HG02798 (cell line): ENCODE results near the gene TRIO.
"Not testable (repeated sequence)": the region's sequence is repeated elsewhere in the genome, so short reads cannot be mapped to it uniquely, and the experiment has no call there.

Experiments used
- ATAC-seq: cut with Tn5 transposase; IDR thresholded peaks from one replicate; pipeline ENCODE4 v1.9.1; 2021; ENCODE audit warnings: mild to moderate bottlenecking; ENCODE audit not compliant: unreplicated experiment, poor library complexity

Gene TRIO

DNA sequence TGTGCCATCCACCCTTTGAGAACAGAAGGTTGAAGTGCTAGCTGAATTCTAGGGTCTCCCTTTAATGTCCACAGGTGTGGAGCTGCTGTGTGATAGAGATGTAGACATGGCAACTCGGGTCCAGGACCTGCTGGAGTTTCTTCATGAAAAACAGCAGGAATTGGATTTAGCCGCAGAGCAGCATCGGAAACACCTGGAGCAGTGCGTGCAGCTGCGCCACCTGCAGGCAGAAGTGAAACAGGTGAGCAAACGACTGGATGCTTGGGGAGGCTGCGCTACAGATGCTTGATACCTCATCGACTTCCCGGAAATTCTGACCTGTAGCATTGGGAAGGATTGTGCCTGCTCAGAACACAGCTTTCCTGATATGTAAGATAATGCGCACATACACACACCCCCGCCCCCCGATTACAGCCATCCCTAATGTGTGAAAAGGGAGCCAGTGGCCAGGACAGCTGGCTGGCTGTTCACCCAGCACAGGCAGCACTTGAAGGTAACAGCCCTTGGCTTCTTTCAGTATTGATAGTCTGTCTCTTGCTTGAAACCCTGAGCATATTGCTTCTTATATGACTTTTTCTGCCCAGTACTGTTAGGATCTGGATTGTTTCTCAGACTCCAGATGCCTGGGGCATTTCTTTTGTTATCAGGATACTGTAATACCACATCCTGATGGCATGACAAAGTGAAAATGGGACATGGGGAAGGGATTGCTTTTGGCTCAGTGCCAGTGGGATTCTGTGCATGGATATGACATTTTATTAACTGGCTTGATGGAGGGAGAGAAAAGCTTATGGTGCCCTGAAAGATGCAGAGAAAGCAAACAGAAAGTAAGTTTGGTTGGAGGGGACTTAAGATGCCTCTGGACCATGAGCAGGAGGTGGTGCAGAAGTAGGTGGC lies 221.7 kb downstream of the TRIO start:
- ATAC-seq, result no peak

DNA sequence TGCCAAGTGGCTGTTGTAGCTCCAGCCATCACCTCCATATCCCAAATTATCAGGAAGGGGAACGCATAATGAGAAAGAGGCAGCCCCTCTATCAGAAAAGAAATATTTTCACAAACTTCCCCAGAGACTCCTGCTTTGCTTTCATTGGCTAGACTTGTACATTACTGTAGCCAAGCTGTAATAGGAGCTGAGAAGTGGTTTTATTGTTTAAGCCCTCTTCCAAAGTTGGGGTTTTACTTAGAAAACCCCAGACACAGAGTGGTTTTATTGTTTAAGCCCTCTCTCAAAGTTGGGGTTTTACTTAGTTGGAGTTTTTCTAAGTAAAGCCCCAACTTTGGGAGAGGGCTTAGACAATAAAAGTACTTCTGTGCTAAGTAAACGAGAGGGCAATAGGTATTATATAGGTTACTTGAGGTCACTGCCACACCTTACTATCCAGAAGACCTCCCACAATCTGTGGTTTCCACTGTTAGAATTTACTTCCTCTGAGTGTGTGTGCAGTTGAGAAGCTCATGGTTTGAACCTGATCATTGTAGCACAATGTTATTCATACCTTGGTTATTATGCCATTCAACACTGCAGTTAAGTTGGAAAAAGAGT lies 222.8 kb downstream of the TRIO start:
- no peak for ATAC-seq

DNA sequence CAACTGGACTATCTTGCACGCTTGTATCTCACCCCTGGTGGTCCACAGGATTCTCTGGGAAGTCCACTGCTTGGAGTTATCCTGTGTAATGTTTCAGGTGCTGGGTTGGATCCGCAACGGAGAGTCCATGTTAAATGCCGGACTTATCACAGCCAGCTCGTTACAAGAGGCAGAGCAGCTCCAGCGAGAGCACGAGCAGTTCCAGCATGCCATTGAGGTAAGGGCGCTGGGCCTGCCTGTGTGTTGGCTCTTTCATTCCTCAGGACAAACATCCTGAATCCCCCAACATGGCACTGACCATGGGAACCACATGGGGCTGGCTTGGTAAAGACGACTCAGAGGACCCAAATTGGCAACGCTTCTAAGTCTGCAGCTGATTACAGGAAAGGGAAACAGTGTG lies 223.6 kb downstream of the TRIO start:
- no peak for ATAC-seq

DNA sequence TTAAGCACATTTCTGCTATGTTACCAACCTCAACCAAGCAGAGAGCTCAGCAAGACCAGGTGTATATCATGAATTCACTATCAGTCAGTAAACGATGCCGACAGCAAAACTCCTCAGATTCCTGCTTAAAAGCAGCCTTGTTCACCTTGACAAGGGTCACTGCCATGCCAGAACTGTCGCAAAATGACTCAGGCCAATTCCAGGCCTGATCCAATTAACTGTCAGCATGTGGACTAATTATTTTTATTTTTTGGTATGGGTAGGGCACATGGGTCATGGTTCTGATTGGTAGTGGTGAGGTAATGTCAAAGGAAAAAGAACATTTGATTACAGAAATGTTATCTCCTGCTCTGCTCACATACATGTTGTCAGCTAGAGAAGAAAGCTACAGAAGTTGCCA lies 224.2 kb downstream of the TRIO start:
- no peak for ATAC-seq

DNA sequence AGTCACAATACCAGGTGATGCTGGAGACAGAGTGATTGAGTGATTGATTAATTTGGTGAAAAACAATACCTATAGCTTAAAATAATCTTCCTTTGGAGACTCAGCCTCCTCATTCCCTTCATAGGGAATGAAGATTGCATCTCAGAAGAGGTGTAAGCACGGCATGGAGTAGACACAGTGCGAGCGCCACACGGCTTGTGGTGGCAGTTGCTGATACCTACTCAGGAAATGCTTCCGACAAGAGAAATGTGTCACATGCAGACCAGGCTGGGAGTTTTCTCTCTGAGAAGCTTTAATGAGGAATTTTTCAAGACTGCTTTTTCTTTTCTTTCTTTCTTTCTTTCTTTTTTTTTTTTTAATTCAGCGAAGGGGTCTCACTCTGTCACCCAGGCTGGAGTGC lies 226.6 kb downstream of the TRIO start:
- no peak for ATAC-seq

DNA sequence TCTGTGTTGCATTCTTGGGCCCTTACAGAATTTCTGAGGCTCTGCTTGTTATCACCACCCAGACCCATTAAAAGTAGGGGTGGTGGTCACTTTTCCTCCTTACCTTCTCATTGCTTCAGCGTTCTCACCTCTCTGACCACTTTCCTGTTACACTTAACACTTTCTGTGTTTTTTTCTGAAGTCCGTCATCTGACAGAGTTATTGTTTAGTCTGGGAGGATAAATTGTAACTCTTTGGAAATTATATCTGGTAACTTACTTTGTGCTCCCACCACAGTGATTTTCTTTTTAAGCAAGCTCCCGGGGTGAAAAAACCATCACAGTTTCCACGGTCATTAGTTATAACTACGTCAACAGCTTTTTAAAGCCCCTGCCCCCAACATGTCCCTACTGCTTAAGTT lies 227.2 kb downstream of the TRIO start:
- ATAC-seq, result no peak

DNA sequence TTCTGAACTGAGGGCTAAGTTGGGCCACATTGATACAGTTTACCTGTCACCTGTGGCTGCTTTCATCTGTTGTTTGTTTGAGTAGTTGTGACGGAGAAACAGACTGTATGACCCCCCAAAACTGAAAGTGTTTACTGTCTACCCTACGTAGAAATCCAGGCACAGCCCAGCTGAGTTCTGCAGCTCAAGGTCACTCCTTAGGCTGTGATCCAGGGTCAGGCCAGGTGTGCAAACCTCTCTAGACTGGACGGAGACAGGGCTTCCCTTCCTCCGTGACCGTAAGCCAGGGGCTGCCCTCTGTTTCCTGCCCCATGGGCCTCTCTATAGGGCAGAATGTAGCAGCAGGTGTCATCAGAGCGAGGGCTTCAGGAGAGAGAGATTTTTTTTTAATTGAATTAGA lies 230.5 kb downstream of the TRIO start:
- no peak for ATAC-seq

DNA sequence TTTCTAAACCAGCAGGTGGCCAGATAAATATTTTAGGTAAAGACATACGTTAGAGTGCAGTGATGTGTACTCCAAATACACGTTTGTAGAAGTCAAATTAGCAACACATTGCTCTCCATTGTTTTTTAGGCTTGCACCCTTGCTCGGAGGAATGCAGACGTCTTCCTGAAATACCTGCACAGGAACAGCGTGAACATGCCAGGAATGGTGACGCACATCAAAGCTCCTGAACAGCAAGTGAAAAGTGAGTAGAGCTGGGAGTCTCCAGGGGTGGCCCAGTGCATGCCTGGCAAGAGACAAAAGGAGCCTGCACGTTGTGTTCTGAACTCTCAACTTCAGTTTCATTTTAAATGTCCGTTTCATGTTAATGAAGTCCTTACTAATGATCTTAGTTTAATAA lies 231.0 kb downstream of the TRIO start:
- ATAC-seq, result no peak

DNA sequence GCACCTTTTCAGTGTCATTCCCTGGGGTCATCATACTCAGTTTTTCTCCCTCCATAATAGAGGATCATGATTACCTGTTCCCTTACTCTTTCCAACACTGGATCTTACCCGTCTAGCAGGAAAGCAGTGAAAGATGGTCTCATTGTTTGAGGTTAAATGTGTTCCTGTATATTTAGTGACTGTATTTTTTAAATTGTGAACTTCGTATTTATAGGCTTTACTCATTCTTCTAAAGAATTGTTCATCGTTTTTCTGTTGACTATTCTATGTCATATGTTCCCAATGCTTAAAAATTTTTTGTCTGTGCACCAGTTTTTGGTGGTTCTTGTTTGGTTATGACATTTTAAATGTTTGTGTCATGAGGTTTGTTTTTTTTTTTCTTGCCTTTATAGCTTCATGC lies 233.6 kb downstream of the TRIO start:
- no peak for ATAC-seq

DNA sequence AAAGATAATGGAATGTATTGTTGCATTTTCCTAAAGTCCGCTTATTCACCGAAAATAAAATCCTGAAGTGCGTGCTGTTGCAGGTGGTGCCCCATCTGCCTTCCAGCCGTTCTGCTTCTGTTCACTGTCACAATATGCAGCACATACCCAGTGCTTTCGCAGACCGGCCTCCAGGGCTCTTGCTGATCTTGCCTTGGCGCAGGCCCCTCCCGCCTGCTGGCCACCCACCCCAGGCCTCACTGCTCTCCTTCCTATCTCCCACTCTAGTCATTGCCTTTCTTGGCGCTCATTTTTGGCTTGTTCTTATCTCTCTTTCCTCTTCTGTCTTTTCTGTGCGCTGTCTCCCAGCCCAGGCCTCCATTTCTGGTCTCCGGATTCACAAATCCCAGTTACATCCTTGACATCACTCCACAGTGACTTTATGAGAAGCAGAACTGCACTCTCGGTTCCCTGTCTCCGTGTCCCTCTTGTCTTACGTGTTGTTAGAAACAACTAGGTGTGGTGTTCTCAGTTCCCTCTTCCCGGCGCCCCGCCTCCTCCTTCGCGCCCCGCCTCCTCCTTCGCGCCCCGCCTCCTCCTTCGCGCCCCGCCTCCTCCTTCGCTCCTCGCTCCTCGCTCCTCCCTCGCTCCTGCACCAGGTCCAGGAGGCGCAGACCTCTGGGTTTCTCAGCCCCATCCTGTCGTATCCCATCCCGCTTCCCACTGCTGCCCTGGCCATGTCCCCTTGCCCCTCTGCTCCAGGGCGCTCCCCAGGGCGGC lies 236.8 kb downstream of the TRIO start:
- no peak for ATAC-seq

DNA sequence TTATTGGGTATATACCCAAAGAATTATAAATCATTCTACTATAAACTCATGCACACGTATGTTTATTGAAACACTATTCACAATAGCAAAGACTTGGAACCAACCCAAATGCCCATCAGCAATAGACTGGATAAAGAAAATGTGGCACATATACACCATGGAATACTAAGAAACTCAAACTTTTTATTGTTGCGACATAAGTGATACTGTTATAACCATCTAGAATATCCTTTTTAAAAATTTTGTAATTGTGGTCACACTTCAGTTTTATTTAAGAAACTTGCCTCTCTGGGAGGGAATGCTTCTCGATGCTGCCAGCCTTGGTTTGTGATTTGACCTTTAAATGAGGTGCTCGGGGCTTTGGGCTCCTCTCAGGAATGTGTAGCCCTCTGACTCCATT lies 237.6 kb downstream of the TRIO start:
- no peak for ATAC-seq

DNA sequence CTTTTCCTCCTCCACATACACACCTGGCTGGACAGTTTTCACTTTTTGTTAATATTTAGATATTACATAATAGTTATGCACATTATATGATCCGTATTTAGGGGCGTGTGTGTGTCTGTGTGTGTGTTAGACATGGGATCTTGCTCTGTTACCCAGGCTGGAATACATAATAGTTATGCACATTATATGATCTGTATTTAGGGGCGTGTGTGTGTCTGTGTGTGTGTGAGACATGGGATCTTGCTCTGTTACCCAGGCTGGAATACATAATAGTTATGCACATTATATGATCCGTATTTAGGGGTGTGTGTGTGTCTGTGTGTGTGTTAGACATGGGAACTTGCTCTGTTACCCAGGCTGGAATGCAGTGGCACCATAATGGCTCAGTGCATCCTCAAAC lies 239.5 kb downstream of the TRIO start:
- no peak for ATAC-seq

DNA sequence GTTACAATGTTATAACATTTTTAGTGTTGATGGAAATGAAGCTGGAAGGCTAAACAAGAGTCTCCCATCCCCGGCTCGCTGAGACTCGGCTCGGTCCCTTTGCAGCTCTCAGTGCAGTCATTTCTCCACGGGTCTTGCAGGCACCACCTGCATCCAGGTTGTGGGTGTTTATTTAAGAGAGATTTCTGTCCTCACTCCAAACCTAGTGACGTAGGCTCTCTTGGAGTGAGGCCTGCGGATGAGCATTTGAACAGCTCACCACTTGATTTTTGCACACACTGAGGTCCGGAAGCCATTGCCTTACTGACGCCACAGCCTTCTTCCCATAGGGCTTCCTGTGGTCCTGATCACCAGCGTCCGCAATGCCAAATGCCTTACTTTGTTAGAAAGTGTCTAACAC lies 240.8 kb downstream of the TRIO start:
- no peak for ATAC-seq

DNA sequence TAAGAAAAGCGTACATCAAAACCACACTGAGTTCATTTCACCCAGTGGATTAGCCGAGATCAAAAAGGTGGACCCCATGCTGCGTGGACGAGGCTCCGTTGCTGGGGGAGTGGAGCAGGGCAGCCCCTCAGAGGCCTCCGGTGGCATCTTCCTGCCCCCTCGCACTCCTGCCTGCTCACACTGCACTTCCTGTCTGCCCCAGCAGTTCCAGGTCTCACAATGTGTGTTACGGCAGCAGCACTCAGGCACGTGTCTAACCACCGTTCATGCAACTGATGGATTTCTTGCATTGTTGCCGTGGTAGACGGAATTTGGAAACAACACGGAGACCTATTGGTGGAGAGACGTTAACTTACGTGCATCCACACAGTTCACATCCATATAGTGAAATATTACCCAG lies 241.9 kb downstream of the TRIO start:
- ATAC-seq, result no peak

DNA sequence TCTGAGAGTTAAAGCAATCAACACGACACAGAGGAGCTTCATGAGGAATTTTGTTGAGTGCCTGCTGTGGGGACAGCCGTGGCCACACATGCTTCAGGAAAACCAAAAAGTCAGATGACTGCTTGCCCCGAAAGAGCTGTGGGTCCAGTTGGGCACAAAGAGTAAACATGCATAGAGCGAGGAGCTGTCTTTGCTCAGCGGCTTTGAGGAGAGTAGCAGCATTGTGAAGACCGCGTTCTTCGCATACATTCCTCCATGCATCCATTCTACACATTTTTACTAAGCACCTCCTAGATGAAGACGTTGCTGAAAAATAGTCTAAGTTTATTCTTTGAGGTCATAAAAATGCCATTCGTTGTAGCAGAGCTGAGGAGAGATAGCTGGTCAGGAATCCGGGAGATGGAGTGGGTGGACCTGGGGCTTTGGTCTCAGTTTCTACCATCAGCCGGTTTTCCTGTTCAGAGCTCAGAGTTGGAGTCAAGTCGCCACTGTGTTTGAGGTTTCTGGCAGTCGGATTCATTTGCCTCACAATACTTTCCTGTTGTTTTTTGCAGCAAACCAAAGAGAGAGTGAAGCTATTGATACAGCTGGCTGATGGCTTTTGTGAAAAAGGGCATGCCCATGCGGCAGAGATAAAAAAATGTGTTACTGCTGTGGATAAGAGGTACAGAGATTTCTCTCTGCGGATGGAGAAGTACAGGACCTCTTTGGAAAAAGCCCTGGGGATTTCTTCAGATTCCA lies 243.9 kb downstream of the TRIO start:
- ATAC-seq, result no peak

DNA sequence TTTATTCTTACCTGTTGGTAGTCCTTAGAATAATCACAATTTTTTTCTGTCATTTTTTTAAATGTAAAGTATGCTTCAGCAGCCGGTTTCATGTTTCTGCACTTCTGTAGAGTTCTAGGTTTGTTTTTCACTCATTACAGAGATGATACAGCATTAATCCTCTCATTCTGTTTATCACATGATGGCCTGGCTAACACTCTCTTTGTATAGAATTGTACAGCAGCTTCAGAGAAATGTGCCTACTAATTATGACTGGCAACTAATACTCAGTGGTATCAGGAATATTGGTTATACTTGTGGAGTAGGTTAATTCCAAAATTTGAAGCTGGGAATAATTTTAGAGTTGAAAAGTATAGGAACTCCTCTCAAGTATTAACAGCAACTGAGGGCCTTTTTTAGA lies 245.6 kb downstream of the TRIO start:
- ATAC-seq, result no peak

DNA sequence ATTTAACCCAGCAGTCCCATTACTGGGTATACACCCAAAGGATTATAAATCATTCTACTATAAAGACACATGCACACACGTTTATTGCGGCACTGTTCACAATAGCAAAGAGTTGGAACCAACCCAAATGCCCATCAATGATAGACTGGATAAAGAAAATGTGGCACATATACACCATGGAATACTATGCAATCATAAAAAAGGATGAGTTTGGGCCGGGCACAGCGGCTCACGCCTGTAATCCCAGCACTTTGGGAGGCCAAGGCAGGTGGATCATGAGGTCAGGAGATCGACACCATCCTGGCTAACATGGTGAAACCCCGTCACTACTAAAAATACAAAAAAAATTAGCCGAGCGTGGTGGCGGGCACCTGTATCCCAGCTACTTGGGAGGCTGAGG lies 249.4 kb downstream of the TRIO start:
- not testable (repeated sequence) for ATAC-seq

DNA sequence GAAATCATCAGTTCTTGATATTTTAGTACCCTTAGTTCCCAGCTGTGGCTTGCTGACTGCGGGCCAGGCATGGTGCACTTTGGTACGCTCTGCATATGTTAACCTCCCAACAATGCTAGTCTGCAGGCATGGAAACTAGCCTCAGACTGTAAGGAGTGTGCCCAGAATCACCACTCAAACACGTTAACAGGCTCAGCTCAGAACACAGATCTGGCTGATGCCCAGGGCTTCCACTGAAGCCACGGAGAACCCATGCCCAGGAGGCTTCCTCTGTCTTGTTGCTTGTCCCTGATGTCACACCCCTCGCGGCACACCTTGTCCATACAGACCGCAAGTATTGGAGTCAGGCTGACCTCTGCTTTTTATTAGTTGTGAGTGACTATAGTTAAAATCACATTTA lies 251.2 kb downstream of the TRIO start:
- no peak for ATAC-seq

DNA sequence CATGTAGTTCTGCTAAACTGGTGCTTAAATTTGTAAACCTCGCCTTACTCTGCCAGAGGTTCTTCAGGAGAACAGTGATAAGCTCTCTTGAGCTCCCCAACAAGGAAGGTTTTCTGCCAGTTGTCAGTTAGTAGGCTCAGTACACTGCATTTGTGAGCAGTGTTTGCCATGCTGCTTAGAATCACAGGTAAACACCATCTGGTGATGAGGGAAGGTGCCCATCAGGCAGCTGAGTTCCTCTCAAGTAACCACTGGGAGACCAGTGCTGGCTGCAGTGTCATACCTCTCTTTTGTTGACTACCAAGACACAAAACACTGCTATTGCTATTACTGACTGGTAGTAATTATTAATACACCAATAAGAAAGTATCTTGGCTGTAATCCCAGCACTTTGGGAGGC lies 252.3 kb downstream of the TRIO start:
- ATAC-seq, result no peak

DNA sequence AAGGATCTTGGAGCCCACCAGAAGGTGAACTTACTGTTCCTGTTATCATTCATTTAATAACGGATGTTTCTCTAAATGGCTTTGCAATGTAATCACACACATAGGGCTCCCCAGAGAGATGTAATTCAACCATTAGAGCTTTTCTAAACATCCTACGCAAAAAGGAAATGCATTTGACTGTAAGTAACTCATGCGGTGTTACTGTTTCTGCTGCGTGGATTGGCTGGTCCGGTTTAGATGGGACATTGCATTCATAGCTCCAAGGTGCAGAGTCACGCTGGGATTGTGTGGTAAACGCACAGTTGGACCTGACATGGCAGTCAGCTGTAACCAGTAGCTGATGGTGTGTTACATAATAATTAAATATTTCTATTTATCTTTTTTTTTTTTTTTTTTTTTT lies 252.9 kb downstream of the TRIO start:
- no peak for ATAC-seq

DNA sequence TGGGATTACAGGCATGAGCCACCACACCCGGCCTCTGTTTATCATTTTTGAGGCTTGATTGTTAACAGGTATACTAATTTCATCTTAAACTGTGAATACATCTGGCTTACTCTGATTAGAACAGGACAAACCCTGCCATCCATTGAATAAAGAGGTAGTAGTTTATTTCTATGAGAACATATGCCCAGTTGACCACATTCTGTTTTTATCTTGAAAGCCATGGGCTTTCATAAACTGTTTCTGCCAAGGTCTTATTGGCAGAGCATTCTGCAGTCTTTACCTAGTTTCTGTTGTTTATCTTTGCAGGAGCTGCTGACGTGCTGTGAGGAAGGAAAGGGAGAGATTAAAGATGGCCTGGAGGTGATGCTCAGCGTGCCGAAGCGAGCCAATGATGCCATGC lies 253.6 kb downstream of the TRIO start:
- ATAC-seq, result no peak
